ENCODE measurements around the gene MATN3. TPM values are rescaled to one million over a fixed set of nuclear protein-coding genes. Genes with fewer than 3 reads are reported as not detected.

Gene MATN3
- total RNA-seq, 1 donor from 2014 or later, result 0.45 TPM

GRCh38 chr2:20035955-20036666, 23.6 kb upstream of the MATN3 start:
- Histone ChIP-seq H3K4me1 (no peaks in the 10 kb centered on the region), H3K27ac (no peak overlapping the region), H4K20me1 (ENCODE audit: low read depth) (peaks cover 70% of the 10 kb centered on the region), H3F3A (ENCODE audit: low read depth) (peaks cover 3% of the 10 kb centered on the region), H3K27me3 (no peaks in the 10 kb centered on the region), H3K36me3 (peaks cover 20% of the 10 kb centered on the region), H2AFZ (replicated peaks) (no peak overlapping the region), H3K9ac (no peak overlapping the region), H3K79me2 (ENCODE audit: low read depth) (peaks cover 46% of the 10 kb centered on the region), H3K4me2 (no peak overlapping the region), H3K4me3 (no peak overlapping the region), H3K9me3 (ENCODE audit: low read depth) (no peaks in the 10 kb centered on the region)
- H3K27ac Mint-ChIP-seq, result no peak overlapping the region
- peaks cover 48% of the 10 kb centered on the region for H3K36me3 Mint-ChIP-seq
- TF ChIP-seq EZH2 (IDR thresholded peaks at IDR 0.05), result no peak
- no peak for TF ChIP-seq CTCF (IDR thresholded peaks at IDR 0.05)
- no peak for TF ChIP-seq EZH2phosphoT487 (IDR thresholded peaks at IDR 0.05)
- DNase-seq (ENCODE audit: low spot score), result no peak
- H3K27me3 Mint-ChIP-seq (ENCODE audit: insufficient read depth, low read depth), result no peaks in the 10 kb centered on the region
- peaks cover 2% of the 10 kb centered on the region for H3K9me3 Mint-ChIP-seq
- H3K4me1 Mint-ChIP-seq, result peaks cover 6% of the 10 kb centered on the region
- no peak overlapping the region for H3K4me3 Mint-ChIP-seq

- H2AFZ ChIP-seq (replicated peaks), result no peak overlapping the region
- TF ChIP-seq CTCF (IDR thresholded peaks at IDR 0.05) (no peak), EZH2 (IDR thresholded peaks at IDR 0.05) (no peak), EZH2phosphoT487 (IDR thresholded peaks at IDR 0.05) (no peak)
- H3K27me3 Mint-ChIP-seq (ENCODE audit: insufficient read depth, low read depth), result no peaks in the 10 kb centered on the region
- H3K4me3 Mint-ChIP-seq, result no peak overlapping the region
- peaks cover 6% of the 10 kb centered on the region for H3K4me1 Mint-ChIP-seq
- no peak overlapping the region for H3K27ac Mint-ChIP-seq
- H3K9me3 Mint-ChIP-seq, result peaks cover 9% of the 10 kb centered on the region
- DNase-seq (ENCODE audit: low spot score), result no peak
- no peak overlapping the region for H3K27ac ChIP-seq
- H3K36me3 ChIP-seq, result peaks cover 26% of the 10 kb centered on the region
- no peak overlapping the region for H3K9ac ChIP-seq
- no peak overlapping the region for H3K4me2 ChIP-seq
- no peaks in the 10 kb centered on the region for H3K9me3 ChIP-seq (ENCODE audit: low read depth)
- no peaks in the 10 kb centered on the region for H3K27me3 ChIP-seq
- peaks cover 57% of the 10 kb centered on the region for H4K20me1 ChIP-seq (ENCODE audit: low read depth)
- no peak overlapping the region for H3K4me3 ChIP-seq
- peaks cover 56% of the 10 kb centered on the region for H3K36me3 Mint-ChIP-seq
- H3K4me1 ChIP-seq, result no peaks in the 10 kb centered on the region
- H3F3A ChIP-seq (ENCODE audit: low read depth), result peaks cover 4% of the 10 kb centered on the region
- peaks cover 33% of the 10 kb centered on the region for H3K79me2 ChIP-seq (ENCODE audit: low read depth)
Observed at GRCh38 chr2:20034821-20035220, 22.4 kb upstream of the MATN3 start.

- H4K20me1 ChIP-seq (ENCODE audit: low read depth), result peaks cover 57% of the 10 kb centered on the region
- no peaks in the 10 kb centered on the region for H3K27me3 ChIP-seq
- Mint-ChIP-seq H3K9me3 (peaks cover 15% of the 10 kb centered on the region), H3K4me1 (peaks cover 6% of the 10 kb centered on the region), H3K4me3 (no peak overlapping the region), H3K36me3 (peaks cover 63% of the 10 kb centered on the region), H3K27ac (no peak overlapping the region), H3K27me3 (ENCODE audit: insufficient read depth, low read depth) (no peaks in the 10 kb centered on the region)
- peaks cover 26% of the 10 kb centered on the region for H3K36me3 ChIP-seq
- H3K79me2 ChIP-seq (ENCODE audit: low read depth), result peaks cover 27% of the 10 kb centered on the region
- no peak overlapping the region for H3K4me2 ChIP-seq
- H2AFZ ChIP-seq (replicated peaks), result no peak overlapping the region
- H3F3A ChIP-seq (ENCODE audit: low read depth), result peaks cover 9% of the 10 kb centered on the region
- no peaks in the 10 kb centered on the region for H3K4me1 ChIP-seq
- TF ChIP-seq CTCF (IDR thresholded peaks at IDR 0.05), result no peak
- TF ChIP-seq EZH2phosphoT487 (IDR thresholded peaks at IDR 0.05), result no peak
- no peak for TF ChIP-seq EZH2 (IDR thresholded peaks at IDR 0.05)
- no peak for DNase-seq (ENCODE audit: low spot score)
- H3K27ac ChIP-seq, result no peak overlapping the region
- no peaks in the 10 kb centered on the region for H3K9me3 ChIP-seq (ENCODE audit: low read depth)
- no peak overlapping the region for H3K9ac ChIP-seq
- no peak overlapping the region for H3K4me3 ChIP-seq
Observed at GRCh38 chr2:20034218-20034617, 21.8 kb upstream of the MATN3 start.
